Stimulated activated CD4-positive, alpha-beta T cell treated with anti-CD3 and anti-CD28 coated beads, TNF-alpha, amount 100 ng/mL, for 48 hours (primary cell): Measurements from ENCODE around the gene DERA.
"Not testable (repeated sequence)": the region's sequence is repeated elsewhere in the genome, so short reads cannot be mapped to it uniquely, and the experiment has no call there.

Experiments
- DNase-seq, 3 donors: peaks; one replicate each; pipeline ENCODE4 v3.0.0-alpha.2; 2020; ENCODE audit warnings: low read depth in 3 of 3

The DERA gene

DNA sequence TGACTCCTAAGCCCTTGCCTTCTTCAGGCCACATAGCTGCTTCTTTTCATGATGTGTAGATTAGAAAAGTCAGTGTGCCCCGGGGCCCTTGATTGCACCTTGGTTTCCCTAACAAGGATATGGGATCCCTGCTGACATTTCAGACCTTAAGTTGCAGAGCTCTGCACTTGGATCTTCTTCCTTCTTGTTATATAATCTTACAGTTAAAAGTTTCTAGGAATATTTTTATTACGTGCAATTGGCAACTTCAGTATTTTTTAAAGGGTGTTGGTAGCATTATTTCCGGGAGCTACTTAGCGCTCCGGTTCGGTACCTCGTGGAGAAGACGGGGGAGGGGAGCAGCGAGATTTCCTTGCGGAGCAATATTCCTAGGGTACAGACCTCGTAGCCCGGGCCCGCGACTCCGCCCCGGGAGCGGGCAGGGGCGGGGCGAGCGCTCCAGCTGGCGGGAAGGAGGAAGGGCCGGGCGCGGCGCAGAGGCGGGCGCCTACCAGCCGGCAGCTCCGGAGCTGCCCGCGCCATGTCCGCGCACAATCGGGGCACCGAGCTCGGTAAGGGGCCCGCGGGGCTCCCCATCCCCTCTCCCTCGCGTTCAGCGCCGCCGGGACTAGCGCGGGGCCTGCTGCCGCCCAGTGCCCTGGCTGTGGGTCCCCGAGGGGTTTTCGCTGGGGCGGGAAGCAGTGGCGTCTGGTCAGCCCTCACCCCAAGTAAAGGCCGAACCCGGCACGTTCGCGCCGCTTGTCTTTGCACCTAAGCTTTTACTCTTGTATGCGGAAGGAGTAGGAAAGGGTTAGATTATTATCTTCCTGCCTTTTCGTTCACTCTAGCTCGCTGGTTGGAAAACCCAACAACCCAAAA is at the start of gene DERA:
DERA (plus strand) TSS at position 469 of the 858 bp plus-strand sequence; CDS start at position 521, 52 bp downstream.
- peak; percentile 17 to 49 (median 35) for DNase-seq

DNA sequence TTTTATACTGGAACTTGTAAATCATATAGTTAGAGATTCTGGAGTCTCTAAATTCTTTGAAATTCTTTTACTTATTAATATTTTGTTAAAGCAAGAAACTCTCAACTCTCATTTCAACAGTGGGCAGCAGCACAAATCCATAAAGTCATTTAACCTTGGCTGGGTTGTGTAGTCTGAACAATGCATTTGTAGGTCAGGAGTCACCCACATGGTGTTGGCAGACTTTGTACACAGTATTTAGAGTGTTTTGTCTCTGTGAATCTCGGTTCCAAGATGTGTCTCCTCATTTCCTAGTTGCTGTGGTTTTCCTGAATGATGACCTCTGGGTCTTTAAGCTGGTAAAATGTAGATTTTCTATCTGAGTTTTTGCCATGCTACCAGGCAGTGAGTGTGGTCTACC is 49.7 kb upstream of the DERA start:
- DNase-seq = no peak

DNA sequence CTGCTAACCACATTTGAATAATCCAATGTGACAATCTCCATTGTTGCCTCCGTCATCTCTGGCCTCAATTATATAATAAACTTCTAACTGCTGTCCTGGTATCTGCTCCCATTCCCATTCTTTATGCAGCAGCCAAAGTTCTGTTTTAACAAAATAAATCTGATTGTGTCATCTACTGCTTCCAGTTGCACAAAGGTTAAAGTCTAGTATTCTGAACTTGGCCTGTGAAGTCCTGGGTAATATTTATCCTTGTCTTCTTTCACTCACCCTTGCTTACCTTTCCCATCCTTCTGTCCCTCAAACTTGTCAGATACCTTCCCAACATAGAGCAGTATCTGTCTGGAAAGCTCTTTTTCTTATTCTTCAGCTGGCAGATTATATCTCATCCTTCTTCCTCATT is 48.3 kb upstream of the DERA start:
- DNase-seq = no peak

DNA sequence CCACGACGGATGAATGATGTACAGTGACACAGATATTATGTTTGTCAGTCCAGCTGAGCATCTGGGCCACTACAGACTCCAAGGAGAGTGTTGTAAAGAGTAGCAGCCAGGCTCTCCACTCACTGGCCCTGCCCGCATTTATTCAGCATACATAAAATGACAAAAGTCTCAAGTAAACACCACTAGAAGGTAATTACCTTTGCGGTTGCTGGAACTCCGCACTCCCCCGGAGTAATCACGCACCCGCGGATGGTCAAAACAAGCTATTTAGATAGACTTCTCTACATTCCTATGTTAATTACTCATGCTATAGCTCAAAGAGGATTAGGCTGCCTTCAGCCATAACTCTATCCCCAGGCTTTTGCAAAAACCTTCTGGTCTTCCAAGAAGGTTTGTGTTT is 47.8 kb upstream of the DERA start:
- DNase-seq = no peak

DNA sequence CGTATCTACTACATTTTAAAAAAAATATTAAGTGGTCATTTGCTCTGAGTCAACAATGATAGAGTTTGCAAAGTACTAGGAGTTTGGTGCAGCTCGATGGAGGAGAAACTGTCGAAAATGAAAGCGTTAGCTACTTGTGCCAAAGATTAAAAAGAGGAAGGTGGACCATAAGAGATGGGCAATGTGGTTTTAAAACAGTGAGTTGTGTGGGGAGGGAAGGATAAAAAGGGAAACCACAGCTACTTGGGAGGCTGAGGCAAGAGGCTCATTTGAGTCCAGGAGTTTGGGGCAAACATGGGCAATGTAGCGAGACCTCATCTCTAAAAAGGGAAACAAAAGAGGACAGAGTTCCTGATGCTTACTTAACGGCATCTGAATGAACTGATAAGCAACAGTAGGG is 47.1 kb upstream of the DERA start:
- DNase-seq = no peak

DNA sequence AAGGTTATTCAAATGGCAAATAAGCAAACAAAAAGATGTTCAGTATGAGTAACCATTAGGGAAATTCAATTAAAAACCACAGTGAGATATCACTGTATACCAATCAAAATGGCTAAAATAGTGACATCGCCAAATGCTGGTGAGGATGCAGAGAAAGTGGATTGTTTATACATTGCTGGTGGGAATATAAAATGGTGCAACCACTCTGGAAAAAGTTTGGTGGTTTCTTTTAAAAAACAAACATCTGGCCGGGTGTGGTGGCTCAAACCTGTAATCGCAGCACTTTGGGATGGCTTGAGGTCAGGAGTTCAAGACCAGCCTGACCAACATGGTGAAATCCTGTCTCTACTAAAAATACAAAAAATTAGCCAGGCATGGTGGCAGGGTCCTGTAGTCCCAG is 42.9 kb upstream of the DERA start:
- DNase-seq = no peak

DNA sequence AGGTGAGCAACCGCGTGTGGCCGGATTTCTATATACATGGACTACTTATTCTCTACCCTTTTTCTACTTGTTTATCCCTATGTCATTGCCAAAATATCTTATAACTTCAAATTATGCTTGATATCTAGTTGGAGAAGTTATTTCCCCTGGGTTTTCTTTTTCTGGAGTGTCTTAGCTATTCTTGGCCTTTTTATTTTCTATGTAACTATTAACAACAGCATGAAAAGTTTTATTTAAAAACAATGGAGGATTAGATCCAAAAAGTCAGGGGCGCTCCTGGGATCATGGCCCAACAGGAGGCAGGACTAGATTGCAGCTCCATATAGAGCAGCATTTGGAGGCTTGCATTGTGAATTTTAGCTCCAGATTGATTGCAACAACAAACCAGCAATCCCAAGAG is 37.6 kb upstream of the DERA start:
- no peak for DNase-seq

DNA sequence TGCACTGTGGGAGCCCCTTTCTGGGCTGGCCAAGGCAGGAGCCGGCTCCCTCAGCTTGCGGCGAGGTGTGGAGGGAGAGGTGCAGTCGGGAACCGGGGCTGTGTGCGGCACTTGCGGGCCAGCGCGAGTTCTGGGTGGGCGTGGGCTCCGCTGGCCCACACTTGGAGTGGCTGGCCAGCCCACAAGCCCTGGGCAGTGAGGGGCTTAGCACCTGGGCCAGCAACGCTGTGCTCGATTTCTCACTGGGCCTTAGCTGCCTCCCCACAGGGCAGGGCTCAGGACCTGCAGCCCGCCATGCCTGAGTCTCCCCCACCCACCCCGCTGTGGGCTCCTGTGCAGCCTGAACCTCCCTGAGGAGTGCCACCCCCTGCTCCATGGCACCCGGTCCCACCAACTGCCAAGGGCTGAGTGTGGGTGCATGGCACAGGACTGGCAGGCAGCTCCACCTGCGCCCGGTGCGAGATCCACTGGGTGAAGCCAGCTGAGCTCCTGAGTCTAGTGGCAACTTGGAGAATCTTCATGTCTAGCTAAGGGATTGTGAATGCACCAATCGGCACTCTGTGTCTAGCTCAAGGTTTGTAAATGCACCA is 36.5 kb upstream of the DERA start:
- not testable (repeated sequence) for DNase-seq

DNA sequence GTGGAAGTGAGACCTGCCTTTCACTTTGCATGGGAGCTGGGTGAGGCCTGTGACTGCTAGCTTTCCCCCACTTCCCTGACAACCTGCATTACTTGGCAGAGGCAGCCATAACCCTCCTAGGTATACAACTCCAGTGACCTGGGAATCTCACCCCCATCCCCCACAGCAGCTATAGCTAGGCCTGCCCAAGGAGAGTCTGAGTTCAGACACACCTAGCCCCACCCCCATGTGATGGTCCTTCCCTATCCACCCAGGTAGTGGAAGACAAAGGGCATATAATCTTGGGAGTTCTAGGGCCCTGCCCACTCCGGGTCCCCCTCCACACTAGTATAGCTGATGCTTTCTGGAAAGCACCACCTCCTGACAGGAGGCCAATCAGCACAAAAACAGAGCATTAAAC is 35.3 kb upstream of the DERA start:
- DNase-seq = no peak

DNA sequence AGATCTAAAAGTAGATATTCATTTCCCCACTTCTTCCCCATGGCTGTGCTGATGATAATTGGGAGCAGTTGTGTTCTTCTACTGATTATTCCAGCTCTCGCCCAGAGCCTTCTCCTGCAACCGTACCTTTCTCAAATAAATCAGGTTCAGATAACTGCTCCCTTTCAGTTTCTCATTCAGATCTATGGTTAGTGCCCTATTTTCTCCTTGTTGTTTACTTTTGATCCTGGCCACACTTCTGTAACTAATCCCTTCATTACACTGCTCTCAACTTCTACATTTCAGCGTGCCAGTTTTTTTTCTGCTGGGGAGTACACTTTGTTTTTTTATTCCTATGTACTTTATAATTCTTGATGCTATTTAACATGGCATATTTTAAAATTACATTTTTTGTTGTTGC is 31.7 kb upstream of the DERA start:
- no peak for DNase-seq

DNA sequence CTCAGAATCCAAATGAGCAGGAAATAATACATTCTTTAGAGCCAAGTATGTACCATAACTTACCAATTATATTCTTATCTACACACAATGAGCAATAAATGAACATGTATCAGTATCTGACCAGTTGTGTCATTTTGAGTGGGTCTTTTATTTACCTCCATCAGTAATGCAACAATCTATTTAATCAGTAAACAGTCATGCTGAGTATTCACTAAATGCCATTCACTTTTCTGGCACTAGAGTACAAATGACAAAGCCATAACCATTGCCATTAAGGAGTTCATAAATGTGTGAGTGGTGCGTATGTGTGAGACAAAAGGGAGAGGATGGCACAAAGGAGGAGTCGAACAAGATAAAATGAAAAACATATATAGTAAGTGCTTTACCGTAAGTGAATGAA is 30.4 kb upstream of the DERA start:
- no peak for DNase-seq

DNA sequence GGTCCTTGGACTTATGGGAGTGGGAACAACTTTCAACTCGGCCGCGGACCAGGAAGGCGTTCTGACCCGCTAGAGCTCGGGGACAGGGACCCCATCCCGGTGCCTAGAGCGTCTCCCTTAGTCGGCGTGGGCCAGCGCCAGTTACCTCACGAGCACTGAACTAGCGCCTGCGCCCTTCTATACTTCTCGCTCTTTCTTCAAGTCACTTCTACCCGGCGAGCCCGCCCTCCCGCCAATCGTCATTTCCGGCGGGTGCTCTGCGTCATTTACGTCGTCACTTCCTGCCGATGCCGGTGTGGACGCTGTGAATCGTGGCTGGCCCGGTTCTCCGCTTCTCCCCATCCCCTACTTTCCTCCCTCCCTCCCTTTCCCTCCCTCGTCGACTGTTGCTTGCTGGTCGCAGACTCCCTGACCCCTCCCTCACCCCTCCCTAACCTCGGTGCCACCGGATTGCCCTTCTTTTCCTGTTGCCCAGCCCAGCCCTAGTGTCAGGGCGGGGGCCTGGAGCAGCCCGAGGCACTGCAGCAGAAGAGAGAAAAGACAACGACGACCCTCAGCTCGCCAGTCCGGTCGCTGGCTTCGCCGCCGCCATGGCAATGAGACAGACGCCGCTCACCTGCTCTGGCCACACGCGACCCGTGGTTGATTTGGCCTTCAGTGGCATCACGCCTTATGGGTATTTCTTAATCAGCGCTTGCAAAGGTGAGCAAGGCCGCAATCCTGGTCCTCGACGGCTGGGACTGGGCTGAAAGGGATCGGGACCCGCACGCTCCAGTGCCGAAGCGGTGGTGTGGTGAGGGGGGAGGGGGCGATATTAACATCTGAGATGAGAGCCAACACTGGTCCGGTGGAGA is 28.8 kb upstream of the DERA start, which contains the start of gene STRAP:
STRAP (plus strand) TSS at position 270 of the 854 bp plus-strand sequence; CDS start at position 591, 321 bp downstream.
- DNase-seq = peak; percentile 85 to 92 (median 86)

DNA sequence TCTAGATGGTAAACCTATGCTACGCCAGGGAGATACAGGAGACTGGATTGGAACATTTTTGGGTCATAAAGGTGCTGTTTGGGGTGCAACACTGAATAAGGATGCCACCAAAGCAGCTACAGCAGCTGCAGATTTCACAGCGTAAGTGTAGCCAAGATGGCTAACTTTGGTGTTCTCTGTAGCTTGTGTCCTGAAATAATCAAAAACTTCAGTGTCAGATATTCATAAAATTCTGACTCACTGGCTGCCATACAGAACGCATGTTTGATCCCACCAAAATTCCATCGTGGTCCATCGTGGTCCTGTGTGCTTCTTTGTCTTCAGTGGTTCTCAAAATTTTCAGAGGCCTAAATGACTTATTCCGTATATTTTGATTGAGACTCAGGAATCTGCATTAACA is 27.6 kb upstream of the DERA start:
- no peak for DNase-seq

DNA sequence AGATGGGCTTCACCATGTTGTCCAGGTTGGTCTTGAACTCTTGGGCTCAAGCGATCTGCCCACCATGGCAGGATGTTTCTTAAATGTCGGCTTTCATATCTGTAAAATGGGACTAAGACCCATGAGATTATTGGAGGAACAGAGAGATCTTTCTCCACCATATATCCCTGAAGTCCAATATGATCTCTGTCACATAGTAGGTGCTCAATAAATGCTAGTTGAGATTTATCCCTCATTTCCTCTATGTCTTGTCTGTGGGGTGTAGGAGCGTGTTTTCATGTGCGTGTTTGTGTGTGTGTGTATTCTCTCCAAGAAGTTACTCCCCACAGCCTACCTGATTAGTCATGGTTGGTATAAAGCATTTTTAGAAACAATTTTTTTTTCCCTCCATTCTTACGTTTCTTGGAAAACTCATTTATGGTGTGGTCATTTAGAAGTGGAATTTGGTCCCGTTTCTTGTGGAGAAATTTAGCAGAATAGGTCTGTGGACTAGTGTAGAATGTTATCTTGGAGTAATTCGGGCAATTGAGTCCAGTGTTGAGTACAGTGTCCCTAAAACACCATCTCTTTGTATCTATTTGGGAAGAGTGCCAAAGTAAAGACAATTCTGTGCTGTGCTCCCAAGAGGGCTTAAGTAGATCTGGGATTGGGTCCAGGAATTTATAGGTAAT is 24.6 kb upstream of the DERA start:
- no peak for DNase-seq

DNA sequence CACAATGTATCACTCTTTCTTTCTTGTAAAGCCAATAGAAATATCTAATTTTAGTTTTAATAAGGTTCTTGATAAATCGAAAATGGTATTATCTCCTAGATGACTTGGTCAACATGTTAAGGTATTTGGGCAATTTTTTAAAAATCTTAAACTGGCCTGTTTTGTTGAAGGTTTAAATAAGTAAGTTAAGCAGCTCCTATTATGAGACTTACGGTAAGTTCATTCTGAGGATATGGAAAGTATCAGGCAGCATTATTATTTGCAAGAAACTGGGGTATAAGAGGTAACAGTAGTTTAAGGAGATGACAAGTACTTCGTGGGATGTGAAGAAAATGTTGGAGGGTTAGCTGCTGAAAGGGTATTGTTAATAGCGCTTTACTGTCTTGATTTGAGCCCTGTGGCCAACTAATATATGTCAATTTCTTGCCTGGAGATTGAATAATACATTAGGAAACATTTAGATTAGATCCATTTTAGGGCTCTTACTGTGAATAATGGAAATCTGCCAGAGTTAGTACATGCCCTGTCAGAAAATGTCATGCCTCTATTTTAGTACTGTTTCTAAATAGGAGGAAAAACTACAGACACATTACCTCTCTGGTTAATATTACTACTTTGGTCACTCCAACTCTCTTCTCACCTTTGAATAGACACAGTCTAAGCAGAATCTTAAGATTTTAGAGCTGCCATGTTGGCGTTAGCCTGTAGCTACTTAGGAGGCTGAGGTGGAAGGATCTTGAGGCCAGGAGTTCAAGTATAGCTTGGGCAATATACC is 23.9 kb upstream of the DERA start:
- no peak for DNase-seq

DNA sequence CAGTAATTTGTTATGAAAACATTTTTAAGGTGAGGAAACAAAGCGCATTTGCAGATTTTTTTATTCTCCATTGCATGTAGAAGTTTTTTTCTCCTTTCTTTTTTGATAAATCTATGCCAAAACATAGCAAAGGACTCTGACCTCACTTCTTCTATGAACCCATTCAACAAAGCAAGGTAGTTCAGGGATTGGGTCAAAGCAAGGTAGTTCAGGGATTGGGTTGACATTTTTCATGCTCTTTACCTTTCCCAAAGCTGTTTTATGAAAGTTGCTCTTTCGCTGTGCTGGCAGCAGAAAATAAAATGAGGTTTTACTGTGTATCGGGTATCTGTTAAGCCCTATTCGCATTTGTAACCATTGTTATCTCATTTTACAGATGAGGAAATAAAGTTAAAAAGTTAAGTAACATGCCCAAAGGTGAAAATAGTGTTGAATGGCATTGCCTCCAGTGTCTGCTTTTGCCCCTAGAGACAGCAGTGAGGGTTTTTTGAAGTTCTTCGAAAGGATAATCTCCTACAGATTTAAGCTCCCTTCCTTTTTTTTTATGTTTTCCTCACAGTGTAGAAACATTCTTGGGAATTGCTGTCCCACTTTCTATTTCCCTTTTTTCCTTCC is 18.4 kb upstream of the DERA start:
- DNase-seq = no peak

DNA sequence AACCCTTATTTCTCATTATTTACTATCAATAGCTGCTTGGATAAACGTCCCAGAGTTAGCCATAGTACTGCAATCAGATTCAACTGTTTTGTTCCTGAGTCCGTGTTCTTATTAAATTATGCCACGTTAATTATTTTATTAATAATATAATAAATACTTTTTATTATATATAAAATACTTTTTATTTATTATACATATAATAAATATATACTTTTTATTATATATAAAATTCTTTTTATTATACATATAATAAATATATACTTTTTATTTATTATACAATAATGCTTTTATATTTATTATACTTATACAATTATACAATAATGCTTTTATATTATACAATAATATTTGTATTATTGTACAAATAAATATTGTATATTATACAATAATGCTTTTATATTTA is 17.9 kb upstream of the DERA start:
- no peak for DNase-seq

DNA sequence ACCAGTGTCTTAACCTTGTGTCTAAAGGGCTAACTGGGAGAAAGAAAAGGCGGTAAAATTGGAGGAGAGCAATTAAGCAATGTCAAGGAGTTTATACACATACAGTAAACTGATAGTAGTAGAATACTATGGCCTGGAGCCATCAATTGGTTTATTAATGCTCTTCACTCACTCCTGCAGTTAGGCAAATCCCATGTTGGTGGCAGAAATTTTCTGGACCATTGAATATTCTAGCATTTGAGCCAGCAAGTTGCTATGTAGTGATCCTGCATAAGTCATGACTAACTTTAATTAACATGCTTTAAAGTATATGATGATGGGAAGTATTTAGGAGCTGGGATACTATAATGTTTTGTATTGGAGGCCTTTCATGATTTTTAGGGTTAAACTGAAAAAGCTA is 14.3 kb upstream of the DERA start:
- DNase-seq = no peak

DNA sequence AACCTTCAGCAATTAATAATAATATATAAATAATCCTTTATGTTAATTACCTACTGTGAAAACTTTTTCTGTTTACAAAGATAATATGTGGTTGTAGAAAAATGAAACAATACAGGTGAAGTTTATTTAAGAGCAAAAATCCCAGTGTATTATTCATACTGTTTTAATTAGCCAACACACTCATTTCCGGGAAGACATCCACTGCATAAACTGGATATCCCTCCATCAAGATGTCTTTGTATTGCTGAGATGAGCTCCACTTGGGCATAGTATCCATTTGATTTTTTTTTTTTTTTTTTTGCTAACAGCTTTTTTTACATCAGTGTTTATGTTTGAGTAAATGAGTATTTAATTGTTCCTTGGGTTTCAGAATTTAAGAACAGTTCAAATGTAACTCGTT is 13.7 kb upstream of the DERA start:
- no peak for DNase-seq

DNA sequence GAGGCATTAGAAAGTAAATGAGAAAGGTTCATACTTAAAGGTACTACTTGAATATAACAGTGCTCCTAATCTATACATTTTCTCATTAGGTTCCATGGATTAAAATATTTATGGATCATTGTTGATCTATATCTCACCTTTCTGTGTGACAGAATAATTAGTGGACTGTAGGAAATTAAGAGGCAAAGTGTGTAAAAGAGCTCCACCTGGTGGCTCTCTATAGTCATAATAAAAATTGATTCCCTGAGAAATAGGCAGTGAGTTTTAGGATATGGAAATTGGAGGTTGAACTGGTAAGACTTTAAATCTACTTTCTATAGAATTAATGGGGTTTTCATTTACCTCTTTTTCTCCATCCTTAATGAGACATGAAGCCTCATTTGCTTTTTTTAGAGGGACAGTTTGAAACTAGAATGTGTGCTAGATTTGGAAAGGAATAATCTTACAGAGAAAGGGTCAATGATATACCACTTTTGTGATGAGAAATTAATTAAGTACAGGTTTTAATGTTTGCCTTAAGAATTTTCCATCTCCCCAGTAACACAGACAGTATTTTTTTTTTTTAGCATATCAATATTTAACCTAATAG is 11.8 kb upstream of the DERA start:
- no peak for DNase-seq
